ENCODE measurements around the gene AIP. TPM values are rescaled to one million over a fixed set of nuclear protein-coding genes. Genes with fewer than 3 reads are reported as not detected.
"Not testable (repeated sequence)": the region's sequence is repeated elsewhere in the genome, so short reads cannot be mapped to it uniquely, and the experiment has no call there.

Gene AIP
- total RNA-seq, 1 experiment from 2014 or later: 171 TPM

- H3K4me1 ChIP-seq (ENCODE audit: insufficient read depth, low read length); POLR2A ChIA-PET (ENCODE audit: unreplicated experiment); H3K4me3 ChIP-seq (ENCODE audit: low read length); H3K9me2 ChIP-seq (replicated peaks; ENCODE audit: low read length); H3K79me2 ChIP-seq (ENCODE audit: low read length); H3K9me3 ChIP-seq (ENCODE audit: low read length); H3F3A ChIP-seq (ENCODE audit: low read length, unreplicated experiment); DNase-seq; H3K9ac ChIP-seq (ENCODE audit: low read length); BruUV-seq (replicated peaks); H3K4me2 ChIP-seq (ENCODE audit: low read length); ATAC-seq; CTCF ChIA-PET; H2AFZ ChIP-seq (ENCODE audit: low read length); intact Hi-C loops (cut with micrococcal nuclease); H3K36me3 ChIP-seq (ENCODE audit: low read depth, low read length); H3K27ac ChIP-seq (ENCODE audit: low read length); H4K20me1 ChIP-seq (ENCODE audit: low read length); H3K27me3 ChIP-seq (ENCODE audit: low read length): not testable (repeated sequence)
Measured at GRCh38 chr11:67477344-67478050, 5.3 kb upstream of the AIP start.

GRCh38 chr11:67482275-67482826 lies 475 bp upstream of the AIP start:
- Histone ChIP-seq H3K27ac (ENCODE audit: low read length) (no peak overlapping the region), H3K79me2 (ENCODE audit: low read length) (peaks cover 23% of the 10 kb centered on the region), H3K9me2 (replicated peaks; ENCODE audit: low read length) (no peaks in the 10 kb centered on the region), H3K4me1 (ENCODE audit: insufficient read depth, low read length) (peaks cover 15% of the 10 kb centered on the region), H3K4me2 (ENCODE audit: low read length) (peak overlapping the region; percentile 90), H3K27me3 (ENCODE audit: low read length) (no peaks in the 10 kb centered on the region), H3K36me3 (ENCODE audit: low read depth, low read length) (no peaks in the 10 kb centered on the region), H3F3A (ENCODE audit: low read length, unreplicated experiment) (no peaks in the 10 kb centered on the region), H3K9ac (ENCODE audit: low read length) (peak overlapping the region; percentile 73), H2AFZ (ENCODE audit: low read length) (peak overlapping the region; percentile 82), H3K4me3 (ENCODE audit: low read length) (peak overlapping the region; percentile 73), H3K9me3 (ENCODE audit: low read length) (no peaks in the 10 kb centered on the region), H4K20me1 (ENCODE audit: low read length) (no peaks in the 10 kb centered on the region)
- intact Hi-C loops (cut with micrococcal nuclease): loop anchor here (2.0 kb wide), 1 partner anchor 22 kb away; the partner anchor contains the start of gene PITPNM1
- ATAC-seq (peak; percentile 17), DNase-seq (no peak)
- POLR2A ChIA-PET (ENCODE audit: unreplicated experiment): no interaction called here
- CTCF ChIA-PET: interaction anchor here (0.6 kb wide), 1 partner anchor 107 kb away, joined by 7 read pairs; no protein-coding TSS in a partner anchor
- TF ChIP-seq CTCF (conservative IDR thresholded peaks at IDR 0.05; ENCODE audit: low read depth, low read length): no peak
- no peak for TF ChIP-seq EZH2 (IDR thresholded peaks at IDR 0.05; ENCODE audit: low read length, unreplicated experiment)
- TSS peak; percentile 97 for BruUV-seq (replicated peaks)

GRCh38 chr11:67483831-67484665 lies 1.2 kb downstream of the AIP start:
- no peak for TF ChIP-seq EZH2phosphoT487 (IDR thresholded peaks at IDR 0.05; ENCODE audit: borderline replicate concordance, low read length)
- TF ChIP-seq EZH2 (IDR thresholded peaks at IDR 0.05; ENCODE audit: low read length, unreplicated experiment): no peak
- no peak for TF ChIP-seq CTCF (conservative IDR thresholded peaks at IDR 0.05; ENCODE audit: low read depth, low read length)
- ChIA-PET CTCF (no interaction called here), POLR2A (ENCODE audit: unreplicated experiment) (no interaction called here)
- ATAC-seq: no peak
- Histone ChIP-seq H3F3A (ENCODE audit: low read length, unreplicated experiment) (no peaks in the 10 kb centered on the region), H3K27ac (ENCODE audit: low read length) (no peak overlapping the region), H3K79me2 (ENCODE audit: low read length) (peaks cover 23% of the 10 kb centered on the region), H3K9ac (ENCODE audit: low read length) (peak overlapping the region; percentile 73), H3K9me2 (replicated peaks; ENCODE audit: low read length) (no peaks in the 10 kb centered on the region), H3K4me2 (ENCODE audit: low read length) (peak overlapping the region; percentile 90), H3K27me3 (ENCODE audit: low read length) (no peaks in the 10 kb centered on the region), H2AFZ (ENCODE audit: low read length) (no peak overlapping the region), H3K4me3 (ENCODE audit: low read length) (peak overlapping the region; percentile 73), H4K20me1 (ENCODE audit: low read length) (no peaks in the 10 kb centered on the region), H3K36me3 (ENCODE audit: low read depth, low read length) (no peaks in the 10 kb centered on the region; the same call in 1 of the 2 replicates), H3K4me1 (ENCODE audit: insufficient read depth, low read length) (peaks cover 15% of the 10 kb centered on the region), H3K9me3 (ENCODE audit: low read length) (no peaks in the 10 kb centered on the region)
- BruUV-seq (replicated peaks): no TSS peak
- intact Hi-C loops (cut with micrococcal nuclease): loop anchor here (2.0 kb wide), 1 partner anchor 21 kb away; the partner anchor contains the start of gene PITPNM1
- DNase-seq: no peak
